B cell (primary cell): ENCODE results near the gene PRPF39. TPM values are rescaled to one million over a fixed set of nuclear protein-coding genes. Genes with fewer than 3 reads are reported as not detected.
A peak's percentile ranks its signal among the peaks of the same experiment; 100 is the strongest.

Experiments used
- ATAC-seq: fragments of 200-7000 bp; cut with Tn5 transposase; one replicate; pipeline ENCODE4 v1.10.0; 2021; ENCODE audit warnings: low read depth, mild to moderate bottlenecking, moderate number of reproducible peaks, moderate library complexity
- CTCF ChIA-PET: fragments of 350-600 bp; sonication (Branson Sonifier 250); formaldehyde crosslinking; loops from one replicate; lab custom pipeline; 2021; ENCODE audit warnings: antibody characterized with exemption, inconsistent platforms; lab: Charles Lee
- POLR2A ChIA-PET: fragments of 350-600 bp; sonication (Branson Sonifier 250); formaldehyde crosslinking; loops from one replicate; lab custom pipeline; 2021; ENCODE audit warnings: antibody characterized with exemption; lab: Charles Lee
- DNase-seq: peaks from one replicate; pipeline ENCODE4 v3.0.0; 2013
- H2AFZ ChIP-seq: 2 replicates; pipeline ENCODE4 v1.6.1; 2012; ENCODE audit warnings: mild to moderate bottlenecking, low read depth, low read length; ENCODE audit not compliant: insufficient read depth, poor library complexity, severe bottlenecking
- H3K27ac ChIP-seq, 2 donors: 1 replicate in 1 of 2; 2 replicates in 1 of 2; pipeline ENCODE4 v1.5.1; 2012 to 2013; ENCODE audit warnings: low read length in 2 of 2, mild to moderate bottlenecking in 2 of 2, moderate library complexity in 1 of 2
- H3K27me3 ChIP-seq, 4 experiments: fragments of 200-600 bp in 1 of 4; sonication (generic) in 1 of 4; replicated peaks in 1 of 4; 1 replicate in 2 of 4; 2 replicates in 2 of 4; pipeline versions ENCODE4 v1.6.1 to v1.7.0; 2013 to 2016; ENCODE audit warnings: low read length in 3 of 4, mild to moderate bottlenecking in 2 of 4, mixed read lengths in 1 of 4, moderate library complexity in 1 of 4; ENCODE audit not compliant: insufficient read depth in 4 of 4, control insufficient read depth in 3 of 4; ENCODE audit errors: control extremely low read depth in 1 of 4
- H3K36me3 ChIP-seq, 2 experiments: replicated peaks in 1 of 2; 1 replicate in 1 of 2; 2 replicates in 1 of 2; pipeline versions ENCODE4 v1.6.1 to v1.7.1; 2013; ENCODE audit warnings: low read length in 1 of 2; ENCODE audit not compliant: insufficient read depth in 2 of 2, control insufficient read depth in 1 of 2; ENCODE audit errors: control extremely low read depth in 1 of 2, extremely low read depth in 1 of 2
- H3K4me1 ChIP-seq, 2 donors: fragments of 200-600 bp in 1 of 2; sonication (generic) in 1 of 2; 1 replicate in 1 of 2; 2 replicates in 1 of 2; pipeline versions ENCODE4 v1.5.1 to v1.6.1; 2013 to 2017; ENCODE audit warnings: low read length in 2 of 2; ENCODE audit not compliant: control insufficient read depth in 2 of 2, insufficient read depth in 2 of 2
- H3K4me2 ChIP-seq: replicated peaks from 2 replicates; pipeline ENCODE3; 2012; ENCODE audit warnings: mild to moderate bottlenecking, low read depth, low read length; ENCODE audit not compliant: poor library complexity, severe bottlenecking
- H3K4me3 ChIP-seq, 5 experiments: fragments of 200-600 bp in 1 of 5; sonication (generic) in 1 of 5; 1 replicate in 3 of 5; 2 replicates in 2 of 5; pipeline versions ENCODE4 v1.5.1 to v1.7.0; 2011 to 2016; ENCODE audit warnings: low read length in 4 of 5, mild to moderate bottlenecking in 4 of 5, low read depth in 2 of 5, control low read depth in 1 of 5, moderate library complexity in 1 of 5; ENCODE audit not compliant: insufficient read depth in 1 of 5; ENCODE audit errors: control extremely low read depth in 1 of 5, extremely low read depth in 1 of 5
- H3K79me2 ChIP-seq: fragments of 200-600 bp; sonication (generic); one replicate; pipeline ENCODE4 v1.6.0; 2016; ENCODE audit warnings: low read length; ENCODE audit not compliant: control insufficient read depth, insufficient read depth
- H3K9ac ChIP-seq: fragments of 200-600 bp; sonication (generic); 2 replicates; pipeline ENCODE4 v1.6.1; 2017; ENCODE audit warnings: mild to moderate bottlenecking, low read length, moderate library complexity
- H3K9me3 ChIP-seq, 3 donors: one replicate each; pipeline versions ENCODE4 v1.6.1 to v1.7.1; 2013; ENCODE audit warnings: low read length in 2 of 3; ENCODE audit not compliant: control insufficient read depth in 2 of 3, insufficient read depth in 1 of 3; ENCODE audit errors: control extremely low read depth in 1 of 3
- H4K20me1 ChIP-seq: 2 replicates; pipeline ENCODE4 v1.6.0; 2012; ENCODE audit warnings: mild to moderate bottlenecking, low read length; ENCODE audit not compliant: insufficient read depth, control insufficient read depth, poor library complexity, severe bottlenecking
- H3K27ac Mint-ChIP-seq: one replicate; pipeline ENCODE4 v1.8.0; 2021; ENCODE audit warnings: mixed read lengths
- H3K27me3 Mint-ChIP-seq: one replicate; pipeline ENCODE4 v1.8.0; 2021; ENCODE audit warnings: mixed read lengths
- H3K4me1 Mint-ChIP-seq: one replicate; pipeline ENCODE4 v1.8.0; 2021; ENCODE audit warnings: mixed read lengths
- H3K4me3 Mint-ChIP-seq: one replicate; pipeline ENCODE4 v1.8.0; 2021; ENCODE audit warnings: mixed read lengths
- H3K9me3 Mint-ChIP-seq: one replicate; pipeline ENCODE4 v1.8.0; 2022; ENCODE audit warnings: mixed read lengths; ENCODE audit not compliant: insufficient read depth
- CTCF ChIP-seq: fragments of 200-600 bp; IDR thresholded peaks from one replicate; pipeline ENCODE4 v1.8.0; 2022; ENCODE audit warnings: antibody characterized with exemption, mild to moderate bottlenecking
- EZH2 ChIP-seq: IDR thresholded peaks from 2 replicates; pipeline ENCODE4 v1.6.1; 2012; ENCODE audit warnings: borderline replicate concordance, low read depth, mild to moderate bottlenecking, moderate library complexity, low read length; ENCODE audit not compliant: insufficient read depth, poor library complexity, severe bottlenecking
- WGBS: methylation state at CpG from one replicate; pipeline ENCODE4 v1.1.5; 2013; ENCODE audit warnings: missing lambda C conversion rate; ENCODE audit not compliant: insufficient coverage; 5-methylcytosine and 5-hydroxymethylcytosine counted together
- intact Hi-C: fragments of 100-400 bp; cut with micrococcal nuclease; formaldehyde crosslinking; loops from one replicate; pipeline ENCODE4 v1.10.0; 2022
- polyA plus RNA-seq: library from polyadenylated mRNA; depleted of rRNA; stranded (reverse); fragments of >200 nt; gene quantifications from 2 replicates; pipeline ENCODE4 v1.2.3, GENCODE V29; 2012
- total RNA-seq, 2 donors: library from RNA; stranded (reverse); fragments of 120-200 nt in 1 of 2; gene quantifications; 1 replicate in 1 of 2; 2 replicates in 1 of 2; pipeline versions ENCODE4 v1.2.3 to v1.2.4, GENCODE V29; 2013 to 2022

The PRPF39 gene
- total and polyA plus RNA-seq, 2 donors (not counting 1 experiment from before 2014, with no cell fraction given), result 64.8 to 72.7 TPM

- peaks cover 38% of the 10 kb centered on the region for H3K4me1 Mint-ChIP-seq
- peak overlapping the region; percentile 93 for H3K4me2 ChIP-seq
These were observed 49.8 kb downstream of the PRPF39 start for GRCh38 chr14:45133683-45134050.

More at GRCh38 chr14:45133683-45134050, 49.8 kb downstream of the PRPF39 start:
- TF ChIP-seq CTCF (no peak), EZH2 (no peak)
- 3% methylated on average over 7 of the region's 9 CpGs for WGBS
- Histone ChIP-seq H3K9me3 (no peaks in the 10 kb centered on the region), H3K9ac (peak overlapping the region; percentile 97), H3K27me3 (no peaks in the 10 kb centered on the region), H3K79me2 (peaks cover 57% of the 10 kb centered on the region), H3K4me3 (peak overlapping the region; percentile 67 to 99 (median 89)), H4K20me1 (no peaks in the 10 kb centered on the region), H2AFZ (peak overlapping the region; percentile 99), H3K4me1 (peaks cover 23 to 27% of the 10 kb centered on the region in 2 donors), H3K27ac (peak overlapping the region; percentile 62 to 85), H3K36me3 (peaks cover 0 to 3% of the 10 kb centered on the region in 2 experiments)
- CTCF ChIA-PET, result interaction anchor here (1.0 to 1.9 kb wide), 2 partner anchors 135 to 172 kb away, joined by 3 to 7 read pairs; partner anchors contain the start of genes KLHL28 and TOGARAM1
- no peaks in the 10 kb centered on the region for H3K9me3 Mint-ChIP-seq
- peak overlapping the region; percentile 99 for H3K27ac Mint-ChIP-seq
- peak overlapping the region; percentile 94 for H3K4me3 Mint-ChIP-seq
- DNase-seq (no peak), ATAC-seq (no peak)
- intact Hi-C loops, result loop anchor here (1.0 to 5.0 kb wide), 5 partner anchors 36 to 236 kb away; partner anchors contain the start of genes MIS18BP1, PRPF39 and TOGARAM1
- POLR2A ChIA-PET, result interaction anchor here (1.5 to 3.0 kb wide), 2 partner anchors 118 to 171 kb away, joined by 3 to 15 read pairs; partner anchors contain the start of genes KLHL28 and TOGARAM1
- no peaks in the 10 kb centered on the region for H3K27me3 Mint-ChIP-seq
